SK-N-MC (cell line): ENCODE measurements around the gene ST6GALNAC3.

Experiments used
- EZH2 ChIP-seq: fragments of 200-600 bp; sonication (generic); IDR thresholded peaks from one replicate; pipeline ENCODE4 v1.6.1; 2017; ENCODE audit warnings: antibody characterized with exemption
- POLR2AphosphoS5 ChIP-seq: IDR thresholded peaks from 2 replicates; pipeline ENCODE4 v1.6.1; 2012; ENCODE audit warnings: mild to moderate bottlenecking, low read depth, low read length, borderline replicate concordance

GRCh38 chr1:76033800-76034475 is 40.6 kb upstream of the ST6GALNAC3 start:
- TF ChIP-seq EZH2 (no peak), POLR2AphosphoS5 (no peak)
